Measurements from ENCODE around the gene GPR142.
"Not testable (repeated sequence)": the region's sequence is repeated elsewhere in the genome, so short reads cannot be mapped to it uniquely, and the experiment has no call there.

Gene GPR142

GRCh38 chr17:74396567-74396966 lies 29.3 kb downstream of the GPR142 start:
- Histone ChIP-seq H3K36me3 (ENCODE audit: control insufficient read depth, insufficient read depth, low read length) (no peaks in the 10 kb centered on the region), H3K27ac (ENCODE audit: low read depth, low read length) (no peak overlapping the region), H3K27me3 (ENCODE audit: control insufficient read depth, insufficient read depth, low read length) (no peaks in the 10 kb centered on the region), H3K9me3 (ENCODE audit: control insufficient read depth, insufficient read depth, low read length) (no peaks in the 10 kb centered on the region), H3K4me1 (ENCODE audit: control insufficient read depth, insufficient read depth, low read length) (no peaks in the 10 kb centered on the region), H3K9ac (ENCODE audit: low read depth, low read length) (no peak overlapping the region), H3K4me3 (ENCODE audit: low read depth, low read length) (no peak overlapping the region)

- Histone ChIP-seq H3K9me3 (ENCODE audit: control insufficient read depth, insufficient read depth, low read length) (no peaks in the 10 kb centered on the region), H3K36me3 (ENCODE audit: control insufficient read depth, insufficient read depth, low read length) (no peaks in the 10 kb centered on the region), H3K4me3 (ENCODE audit: low read depth, low read length) (no peak overlapping the region), H3K27ac (ENCODE audit: low read depth, low read length) (no peak overlapping the region), H3K27me3 (ENCODE audit: control insufficient read depth, insufficient read depth, low read length) (no peaks in the 10 kb centered on the region), H3K4me1 (ENCODE audit: control insufficient read depth, insufficient read depth, low read length) (peaks cover 15% of the 10 kb centered on the region), H3K9ac (ENCODE audit: low read depth, low read length) (no peak overlapping the region)
Measured at GRCh38 chr17:74402048-74402447, 34.7 kb downstream of the GPR142 start.

DNA sequence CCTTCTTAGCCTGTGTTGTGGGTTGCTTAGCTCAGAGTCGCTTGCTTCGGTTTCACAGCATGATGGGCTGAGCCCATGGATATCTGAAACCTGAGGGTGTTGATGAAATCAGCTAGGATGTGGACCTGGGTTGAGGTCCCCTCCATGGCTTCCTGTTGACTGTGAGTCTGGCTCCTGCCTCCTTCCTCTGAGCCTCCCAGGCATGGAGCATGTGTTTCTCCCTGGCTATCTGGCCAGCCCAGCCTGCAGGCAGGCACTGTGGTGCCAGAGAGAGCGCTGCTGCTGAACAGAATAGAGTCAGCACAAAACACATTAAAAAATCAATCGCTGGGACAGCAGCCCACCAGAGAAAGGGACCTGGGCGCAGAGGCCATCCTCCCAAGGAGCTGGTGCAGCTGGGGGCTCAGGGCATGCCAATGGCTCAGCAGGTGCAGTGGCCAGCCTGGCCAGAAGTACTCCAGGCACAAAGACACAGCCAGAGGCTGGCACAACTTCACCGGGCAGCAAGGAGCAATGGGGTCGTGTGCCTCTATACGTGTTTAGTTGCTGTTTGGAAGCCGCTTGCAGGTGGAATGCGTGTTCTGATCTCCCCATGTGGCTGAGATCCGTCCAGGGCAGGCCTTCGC lies 36.3 kb downstream of the GPR142 start:
- no peak overlapping the region for H3K9ac ChIP-seq (ENCODE audit: low read depth, low read length)
- H3K27me3 ChIP-seq (ENCODE audit: control insufficient read depth, insufficient read depth, low read length), result no peaks in the 10 kb centered on the region
- no peaks in the 10 kb centered on the region for H3K9me3 ChIP-seq (ENCODE audit: control insufficient read depth, insufficient read depth, low read length)
- H3K4me1 ChIP-seq (ENCODE audit: control insufficient read depth, insufficient read depth, low read length), result peaks cover 15% of the 10 kb centered on the region
- H3K4me3 ChIP-seq (ENCODE audit: low read depth, low read length), result no peak overlapping the region
- H3K36me3 ChIP-seq (ENCODE audit: control insufficient read depth, insufficient read depth, low read length), result no peaks in the 10 kb centered on the region
- no peak overlapping the region for H3K27ac ChIP-seq (ENCODE audit: low read depth, low read length)

DNA sequence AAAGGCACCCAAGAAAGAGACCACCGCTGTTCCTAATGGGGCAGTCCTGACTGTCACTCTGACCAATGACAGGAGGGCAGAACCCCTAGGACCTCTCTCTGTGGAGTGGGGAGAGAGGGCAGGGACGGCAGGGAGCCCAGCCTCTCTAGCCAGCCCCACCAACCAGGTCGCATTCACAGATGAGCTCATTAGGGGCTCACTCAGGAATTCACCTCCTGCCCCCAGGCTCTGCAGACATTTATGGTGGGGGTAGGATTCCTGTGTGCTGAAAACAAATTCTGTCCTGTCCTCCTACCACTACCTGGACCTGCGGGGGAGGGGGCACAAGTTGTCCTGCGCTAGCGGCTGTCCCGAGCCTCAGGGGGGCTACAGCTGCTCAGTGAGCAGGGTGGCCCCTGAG lies 36.9 kb downstream of the GPR142 start:
- H3K4me3 ChIP-seq (ENCODE audit: low read depth, low read length), result 0 out of 2 replicates have a peak overlapping the region, but pooled peaks have one; percentile 12
- H3K27ac ChIP-seq (ENCODE audit: low read depth, low read length), result peak overlapping the region; percentile 28
- H3K9ac ChIP-seq (ENCODE audit: low read depth, low read length), result 0 out of 2 replicates have a peak overlapping the region, but pooled peaks have one; percentile 27
- no peaks in the 10 kb centered on the region for H3K27me3 ChIP-seq (ENCODE audit: control insufficient read depth, insufficient read depth, low read length)
- no peaks in the 10 kb centered on the region for H3K9me3 ChIP-seq (ENCODE audit: control insufficient read depth, insufficient read depth, low read length)
- peaks cover 15% of the 10 kb centered on the region for H3K4me1 ChIP-seq (ENCODE audit: control insufficient read depth, insufficient read depth, low read length)
- no peaks in the 10 kb centered on the region for H3K36me3 ChIP-seq (ENCODE audit: control insufficient read depth, insufficient read depth, low read length)

- peaks cover 15% of the 10 kb centered on the region for H3K4me1 ChIP-seq (ENCODE audit: control insufficient read depth, insufficient read depth, low read length)
- no peaks in the 10 kb centered on the region for H3K27me3 ChIP-seq (ENCODE audit: control insufficient read depth, insufficient read depth, low read length)
- H3K4me3 ChIP-seq (ENCODE audit: low read depth, low read length), result 0 out of 2 replicates have a peak overlapping the region, but pooled peaks have one; percentile 12
- H3K27ac ChIP-seq (ENCODE audit: low read depth, low read length), result peak overlapping the region; percentile 28
- H3K36me3 ChIP-seq (ENCODE audit: control insufficient read depth, insufficient read depth, low read length), result no peaks in the 10 kb centered on the region
- H3K9ac ChIP-seq (ENCODE audit: low read depth, low read length), result 0 out of 2 replicates have a peak overlapping the region, but pooled peaks have one; percentile 27
- no peaks in the 10 kb centered on the region for H3K9me3 ChIP-seq (ENCODE audit: control insufficient read depth, insufficient read depth, low read length)
Measured at GRCh38 chr17:74404789-74405188, 37.5 kb downstream of the GPR142 start.

- H3K9me3 ChIP-seq (ENCODE audit: control insufficient read depth, insufficient read depth, low read length); H3K9ac ChIP-seq (ENCODE audit: low read depth, low read length); H3K27ac ChIP-seq (ENCODE audit: low read depth, low read length); H3K4me3 ChIP-seq (ENCODE audit: low read depth, low read length); H3K27me3 ChIP-seq (ENCODE audit: control insufficient read depth, insufficient read depth, low read length); H3K36me3 ChIP-seq (ENCODE audit: control insufficient read depth, insufficient read depth, low read length): not testable (repeated sequence)
- H3K4me1 ChIP-seq (ENCODE audit: control insufficient read depth, insufficient read depth, low read length), result peaks cover 19% of the 10 kb centered on the region
Measured at GRCh38 chr17:74405311-74405710, 38.0 kb downstream of the GPR142 start.

- no peaks in the 10 kb centered on the region for H3K27me3 ChIP-seq (ENCODE audit: control insufficient read depth, insufficient read depth, low read length)
- no peak overlapping the region for H3K4me3 ChIP-seq (ENCODE audit: low read depth, low read length)
- no peaks in the 10 kb centered on the region for H3K36me3 ChIP-seq (ENCODE audit: control insufficient read depth, insufficient read depth, low read length)
- no peak overlapping the region for H3K27ac ChIP-seq (ENCODE audit: low read depth, low read length)
- H3K4me1 ChIP-seq (ENCODE audit: control insufficient read depth, insufficient read depth, low read length), result peaks cover 19% of the 10 kb centered on the region
- no peak overlapping the region for H3K9ac ChIP-seq (ENCODE audit: low read depth, low read length)
- H3K9me3 ChIP-seq (ENCODE audit: control insufficient read depth, insufficient read depth, low read length), result peaks cover 3% of the 10 kb centered on the region; the same call in 1 of the 2 replicates
Measured at GRCh38 chr17:74407384-74407783, 40.1 kb downstream of the GPR142 start.

DNA sequence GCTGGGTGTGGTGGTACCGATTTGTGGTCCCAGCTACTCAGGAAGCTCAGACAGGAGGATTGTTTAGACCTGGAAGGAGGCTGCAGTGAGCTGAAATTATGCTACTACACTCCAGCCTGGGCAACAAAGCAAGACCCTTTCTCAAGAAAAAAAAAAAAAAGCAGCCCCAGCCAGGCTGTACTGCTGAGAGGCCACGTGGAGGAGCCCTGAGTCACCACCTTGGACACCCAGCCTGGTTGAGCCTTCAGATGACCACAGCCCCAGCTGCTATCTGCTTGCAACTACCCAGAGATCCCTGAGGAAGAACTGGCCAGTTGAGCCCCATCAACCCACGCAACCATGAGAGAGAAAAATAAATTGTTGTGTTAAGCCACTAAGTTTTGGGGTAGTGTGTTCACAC lies 41.0 kb downstream of the GPR142 start:
- Histone ChIP-seq H3K27ac (ENCODE audit: low read depth, low read length) (no peak overlapping the region), H3K27me3 (ENCODE audit: control insufficient read depth, insufficient read depth, low read length) (no peaks in the 10 kb centered on the region), H3K36me3 (ENCODE audit: control insufficient read depth, insufficient read depth, low read length) (no peaks in the 10 kb centered on the region), H3K4me3 (ENCODE audit: low read depth, low read length) (no peak overlapping the region), H3K9me3 (ENCODE audit: control insufficient read depth, insufficient read depth, low read length) (peaks cover 3% of the 10 kb centered on the region; the same call in 1 of the 2 replicates), H3K4me1 (ENCODE audit: control insufficient read depth, insufficient read depth, low read length) (peaks cover 19% of the 10 kb centered on the region), H3K9ac (ENCODE audit: low read depth, low read length) (no peak overlapping the region)

DNA sequence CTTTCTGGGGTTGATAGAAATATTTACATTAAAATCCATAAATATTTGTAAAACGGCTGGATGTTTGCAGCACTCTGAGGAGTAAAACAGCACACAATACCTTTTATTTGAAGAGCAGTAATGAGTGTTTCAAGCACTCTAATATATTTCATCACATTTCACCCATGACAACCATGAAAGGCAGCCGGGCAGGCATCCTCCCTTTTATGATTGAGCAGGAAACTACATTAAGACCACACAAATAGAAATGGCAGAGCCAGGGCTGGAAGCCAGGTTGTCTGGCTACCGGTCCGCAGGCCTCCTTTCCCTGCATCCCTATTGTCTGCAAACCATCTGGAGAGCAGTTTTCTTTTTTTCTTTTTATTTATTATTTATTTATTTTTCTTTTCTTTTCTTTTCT lies 41.5 kb downstream of the GPR142 start:
- no peaks in the 10 kb centered on the region for H3K27me3 ChIP-seq (ENCODE audit: control insufficient read depth, insufficient read depth, low read length)
- peaks cover 3% of the 10 kb centered on the region; the same call in 1 of the 2 replicates for H3K9me3 ChIP-seq (ENCODE audit: control insufficient read depth, insufficient read depth, low read length)
- H3K4me3 ChIP-seq (ENCODE audit: low read depth, low read length), result no peak overlapping the region
- H3K27ac ChIP-seq (ENCODE audit: low read depth, low read length), result no peak overlapping the region
- peaks cover 15% of the 10 kb centered on the region for H3K4me1 ChIP-seq (ENCODE audit: control insufficient read depth, insufficient read depth, low read length)
- no peak overlapping the region for H3K9ac ChIP-seq (ENCODE audit: low read depth, low read length)
- no peaks in the 10 kb centered on the region for H3K36me3 ChIP-seq (ENCODE audit: control insufficient read depth, insufficient read depth, low read length)

DNA sequence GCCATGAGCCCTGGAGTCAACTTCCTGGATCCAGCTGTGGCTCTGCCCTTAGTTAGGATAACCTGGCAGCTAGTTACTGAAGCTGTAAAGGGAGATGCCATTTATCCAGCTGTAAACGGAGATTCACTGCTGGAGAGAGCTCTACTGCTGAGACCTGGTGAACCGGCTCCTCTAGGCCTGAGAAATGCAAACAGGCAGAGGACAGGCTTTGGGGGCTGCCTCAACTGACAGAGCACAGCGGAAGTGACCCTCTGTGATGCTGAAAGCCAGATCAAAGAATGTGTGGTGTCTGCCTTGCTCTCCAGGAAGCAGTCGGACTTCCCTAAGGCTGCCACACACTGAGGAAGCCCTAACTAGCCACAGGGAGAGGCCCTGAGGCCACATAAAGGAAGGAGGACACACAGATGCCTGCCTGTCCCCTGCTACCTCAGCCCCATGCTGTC lies 42.7 kb downstream of the GPR142 start:
- Histone ChIP-seq H3K4me3 (ENCODE audit: low read depth, low read length) (no peak overlapping the region), H3K27ac (ENCODE audit: low read depth, low read length) (no peak overlapping the region), H3K9ac (ENCODE audit: low read depth, low read length) (no peak overlapping the region), H3K36me3 (ENCODE audit: control insufficient read depth, insufficient read depth, low read length) (no peaks in the 10 kb centered on the region), H3K9me3 (ENCODE audit: control insufficient read depth, insufficient read depth, low read length) (peaks cover 3% of the 10 kb centered on the region; the same call in 1 of the 2 replicates), H3K27me3 (ENCODE audit: control insufficient read depth, insufficient read depth, low read length) (no peaks in the 10 kb centered on the region), H3K4me1 (ENCODE audit: control insufficient read depth, insufficient read depth, low read length) (0 out of 2 replicates have a peak, but pooled peaks cover 4% of the 10 kb centered on the region)

DNA sequence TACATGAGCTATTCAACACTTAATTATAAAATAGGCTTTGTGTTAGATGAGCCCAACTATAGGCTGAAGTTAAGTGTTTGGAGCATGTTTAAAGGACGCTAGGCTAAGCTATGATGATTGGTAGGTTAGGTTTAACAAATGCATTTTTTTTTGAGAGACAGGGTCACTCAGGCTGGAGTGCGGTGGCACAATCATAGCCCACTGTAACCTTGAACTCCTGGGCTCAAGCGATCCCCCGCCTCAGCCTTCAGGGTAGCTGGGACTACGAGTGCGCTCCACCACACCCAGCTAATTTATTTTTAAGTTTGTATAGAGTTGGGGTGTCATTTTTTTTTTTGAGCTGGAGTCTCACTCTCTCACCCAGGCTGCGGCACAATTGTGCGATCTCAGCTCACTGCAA lies 45.3 kb downstream of the GPR142 start:
- Histone ChIP-seq H3K4me3 (ENCODE audit: low read depth, low read length) (no peak overlapping the region), H3K9ac (ENCODE audit: low read depth, low read length) (no peak overlapping the region), H3K27me3 (ENCODE audit: control insufficient read depth, insufficient read depth, low read length) (no peaks in the 10 kb centered on the region), H3K36me3 (ENCODE audit: control insufficient read depth, insufficient read depth, low read length) (no peaks in the 10 kb centered on the region), H3K27ac (ENCODE audit: low read depth, low read length) (no peak overlapping the region), H3K4me1 (ENCODE audit: control insufficient read depth, insufficient read depth, low read length) (0 out of 2 replicates have a peak, but pooled peaks cover 4% of the 10 kb centered on the region), H3K9me3 (ENCODE audit: control insufficient read depth, insufficient read depth, low read length) (peaks cover 3% of the 10 kb centered on the region; the same call in 1 of the 2 replicates)

Measured in HUES48 (cell line).